GM19395 (cell line): ENCODE results near the gene TIGD4.
A peak's percentile ranks its signal among the peaks of the same experiment; 100 is the strongest.
"Not testable (repeated sequence)": the region's sequence is repeated elsewhere in the genome, so short reads cannot be mapped to it uniquely, and the experiment has no call there.

Experiments
- ATAC-seq: cut with Tn5 transposase; IDR thresholded peaks from one replicate; pipeline ENCODE4 v1.9.1; 2021; ENCODE audit warnings: mild to moderate bottlenecking, moderate library complexity; ENCODE audit not compliant: unreplicated experiment

TIGD4 gene

GRCh38 chr4:152784490-152785350 is 5.2 kb upstream of the TIGD4 start:
- no peak for ATAC-seq

GRCh38 chr4:152780267-152780778 is 793 bp upstream of the TIGD4 start:
- no peak for ATAC-seq

DNA sequence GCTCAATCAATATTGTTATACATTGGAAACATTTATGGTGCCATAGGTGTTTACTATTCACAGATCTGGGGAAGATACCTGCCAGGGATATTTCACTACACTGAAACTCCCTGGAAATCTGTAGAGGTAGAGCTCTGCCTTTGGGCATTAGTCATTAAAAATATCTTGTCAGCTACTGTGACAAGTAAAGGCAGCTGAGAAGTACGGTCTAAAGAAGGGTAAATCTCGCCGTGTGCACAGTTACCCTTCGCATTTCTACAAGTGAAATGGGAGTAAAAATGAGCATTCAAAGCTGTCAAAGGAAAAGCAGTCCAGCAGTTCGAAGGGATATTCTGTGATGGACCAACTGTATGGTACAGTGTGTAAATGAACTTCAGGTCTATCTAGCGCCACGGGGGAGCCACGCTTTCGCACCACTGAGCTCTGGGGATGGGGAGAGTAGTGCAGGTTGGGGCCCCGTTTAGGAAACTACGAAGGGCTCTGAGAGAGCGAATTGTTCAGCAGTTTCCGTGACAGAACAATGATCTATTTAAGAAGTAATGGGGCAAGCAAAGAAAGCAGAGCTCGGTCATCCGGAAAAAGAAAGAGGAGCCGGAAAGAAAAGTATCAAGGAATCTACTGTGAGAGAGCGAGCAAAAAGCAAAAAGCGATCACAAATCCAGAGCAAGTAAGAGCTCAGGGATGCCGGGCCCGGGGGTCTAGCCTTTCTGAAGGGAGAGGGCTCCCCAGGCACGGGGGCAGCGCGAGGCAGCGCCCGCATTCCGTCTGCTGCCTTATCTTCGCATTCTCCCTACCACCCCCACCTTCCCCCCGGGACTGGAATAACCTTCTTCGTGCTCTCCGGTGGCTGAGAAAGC is 646 bp downstream of the TIGD4 start:
- peak; percentile 34 for ATAC-seq

DNA sequence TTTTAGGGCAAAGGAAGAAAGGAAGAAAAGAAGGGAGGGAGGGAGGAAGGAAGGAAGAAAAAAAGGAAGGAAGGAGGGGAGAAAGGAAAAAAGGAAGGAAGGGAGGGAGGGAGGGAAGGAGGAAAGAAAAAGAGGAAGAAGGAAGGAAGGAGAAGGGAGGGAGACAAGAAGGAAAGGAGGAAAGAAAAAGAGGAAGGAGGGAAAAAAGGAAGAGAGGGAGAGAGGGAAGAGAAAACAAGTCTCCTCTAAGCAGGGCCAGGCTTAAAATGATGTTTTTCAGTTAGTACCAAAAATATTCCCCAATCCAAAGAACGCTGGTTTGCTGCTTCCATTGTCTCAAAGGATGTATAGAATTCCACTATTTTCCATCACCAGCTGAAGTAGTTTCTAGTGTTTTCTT is 2.0 kb downstream of the TIGD4 start:
- ATAC-seq, result no peak

DNA sequence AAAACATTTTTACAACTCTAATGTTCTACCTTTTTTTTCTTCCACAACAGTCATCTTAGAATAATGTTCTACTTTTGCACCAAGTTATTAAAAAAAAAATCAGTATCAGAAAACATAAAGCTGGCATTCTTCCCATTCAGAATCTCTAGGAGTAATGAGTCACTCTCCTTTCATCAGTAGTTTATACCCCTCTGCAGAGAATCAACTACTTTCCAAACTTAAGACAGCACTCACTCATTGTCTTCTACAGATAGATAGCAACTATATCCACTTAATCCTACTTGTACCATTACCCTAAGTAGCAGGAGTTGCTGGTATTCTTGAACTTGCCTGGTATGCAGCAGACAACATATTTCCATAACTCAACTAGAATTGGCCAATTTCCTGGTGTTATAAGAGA is 3.2 kb downstream of the TIGD4 start:
- ATAC-seq, result no peak

DNA sequence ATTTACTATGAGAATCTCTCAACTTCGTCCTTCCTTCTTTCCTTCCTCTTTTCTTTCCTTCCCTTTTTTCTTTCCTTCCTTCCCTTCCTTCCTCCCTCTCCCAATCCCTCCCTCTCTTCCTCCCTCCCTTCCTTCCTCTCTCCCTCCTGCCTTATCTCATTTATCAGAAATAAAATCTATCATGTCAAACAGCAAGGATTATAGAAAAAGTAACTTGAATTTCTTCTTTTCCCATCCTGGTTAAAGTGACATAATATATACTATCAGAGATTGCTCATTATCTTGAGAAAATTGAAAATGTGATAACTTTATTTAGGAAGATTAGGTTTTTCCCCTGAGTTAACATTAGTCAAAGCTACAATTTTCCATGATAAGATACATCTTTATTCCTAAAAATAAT is 5.6 kb downstream of the TIGD4 start:
- ATAC-seq, result no peak

GRCh38 chr4:152773339-152773738 is 6.2 kb downstream of the TIGD4 start:
- ATAC-seq, result no peak

DNA sequence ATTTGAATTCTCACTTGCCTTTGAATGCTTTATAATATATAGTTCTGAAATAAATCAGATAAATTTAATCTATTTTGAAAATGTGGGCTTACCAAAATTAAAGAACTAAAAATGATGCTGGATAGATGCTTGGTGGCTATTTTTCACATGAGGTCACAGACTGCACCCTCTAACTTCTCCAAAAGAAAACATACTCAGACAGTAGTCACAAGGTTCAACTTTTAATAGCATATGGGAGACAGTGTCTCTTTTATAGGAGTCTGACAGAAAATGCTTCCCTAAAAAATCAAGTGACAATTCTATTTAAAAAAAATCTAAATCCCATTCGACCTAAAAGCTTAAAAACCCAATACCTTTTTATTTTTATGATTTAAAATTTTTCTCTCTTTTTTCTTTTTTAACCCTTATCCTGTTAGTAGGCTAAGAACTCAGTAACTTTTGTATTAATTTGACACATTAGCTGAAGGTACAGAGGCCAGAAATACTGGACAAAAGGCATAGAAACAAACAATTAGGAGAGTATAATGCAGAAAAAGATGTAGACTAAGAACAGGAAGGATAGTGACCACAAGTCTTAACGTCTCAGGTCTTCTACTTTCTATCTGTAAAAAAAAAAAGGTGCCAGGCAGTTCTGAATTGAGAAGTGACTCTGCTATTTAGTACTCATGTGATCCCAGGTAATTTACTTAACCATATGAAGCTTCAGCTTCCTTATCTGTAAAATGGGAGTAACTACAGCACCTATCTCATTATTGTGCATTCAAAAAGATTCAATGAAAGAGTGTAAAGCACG is 7.6 kb downstream of the TIGD4 start:
- peak; percentile 94 for ATAC-seq

DNA sequence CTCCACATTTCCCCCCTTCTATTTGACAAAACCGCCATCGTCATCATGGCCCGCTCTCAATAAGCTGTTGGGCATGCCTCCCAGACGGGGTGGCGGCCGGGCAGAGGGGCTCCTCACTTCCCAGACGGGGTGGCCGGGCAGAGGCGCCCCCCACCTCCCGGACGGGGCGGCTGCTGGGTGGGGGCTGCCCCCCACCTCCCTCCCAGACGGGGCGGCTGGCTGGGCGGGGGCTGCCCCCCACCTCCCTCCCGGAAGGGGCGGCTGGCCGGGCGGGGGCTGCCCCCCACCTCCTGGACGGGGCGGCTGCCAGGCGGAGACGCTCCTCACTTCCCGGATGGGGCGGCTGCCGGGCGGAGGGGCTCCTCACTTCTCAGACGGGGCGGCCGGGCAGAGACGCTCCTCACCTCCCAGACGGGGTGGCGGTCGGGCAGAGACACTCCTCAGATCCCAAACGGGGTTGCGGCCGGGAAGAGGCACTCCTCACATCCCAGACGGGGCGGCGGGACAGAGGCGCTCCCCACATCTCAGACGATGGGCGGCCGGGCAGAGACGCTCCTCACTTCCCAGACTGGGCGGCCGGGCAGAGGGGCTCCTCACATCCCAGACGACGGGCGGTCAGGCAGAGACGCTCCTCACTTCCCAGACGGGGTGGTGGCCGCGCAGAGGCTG is 14.3 kb downstream of the TIGD4 start:
- not testable (repeated sequence) for ATAC-seq

GRCh38 chr4:152763796-152764195 is 15.7 kb downstream of the TIGD4 start:
- no peak for ATAC-seq

GRCh38 chr4:152748619-152749018 is 30.9 kb downstream of the TIGD4 start:
- no peak for ATAC-seq

GRCh38 chr4:152747444-152747843 is 32.1 kb downstream of the TIGD4 start:
- no peak for ATAC-seq

DNA sequence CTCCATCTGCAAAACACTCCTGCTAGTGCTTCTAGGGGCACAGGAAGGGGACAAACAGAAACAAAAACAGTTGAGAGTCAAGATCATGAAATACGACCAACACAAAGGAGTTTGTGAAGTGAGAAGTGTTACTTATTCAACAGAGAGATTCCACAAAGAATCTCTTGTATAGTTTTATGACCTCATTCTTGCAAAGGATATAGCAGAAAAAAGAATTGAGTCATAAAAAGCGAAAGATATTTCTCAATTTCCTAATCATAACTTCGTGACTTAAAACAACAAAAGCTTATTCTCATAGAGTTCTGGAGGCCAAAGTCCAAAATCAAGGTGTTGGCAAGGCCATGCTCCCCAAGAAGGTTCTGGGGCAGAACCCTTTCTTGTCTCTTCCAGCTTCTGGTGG is 40.7 kb downstream of the TIGD4 start:
- no peak for ATAC-seq

- ATAC-seq, result no peak
Observed at GRCh38 chr4:152735906-152736305, 43.6 kb downstream of the TIGD4 start.

GRCh38 chr4:152735396-152735859 is 44.1 kb downstream of the TIGD4 start:
- ATAC-seq, result peak; percentile 52

DNA sequence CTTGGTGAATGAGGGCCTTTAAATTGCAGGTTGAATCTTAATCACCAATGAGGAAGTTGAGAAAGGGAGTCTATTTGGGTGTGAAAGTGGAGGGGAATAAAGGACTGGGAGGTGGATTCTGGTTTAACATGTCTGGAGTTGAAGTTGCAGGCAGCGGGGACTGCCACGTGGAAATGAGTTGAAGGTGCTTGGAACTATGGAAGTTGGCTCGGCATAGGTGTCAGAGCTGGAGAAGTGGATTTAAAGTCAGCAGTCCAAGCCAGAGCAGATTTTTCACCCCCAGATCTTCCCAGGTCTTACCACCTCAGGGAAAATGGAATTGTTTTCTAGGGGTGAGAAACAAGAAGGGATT is 44.9 kb downstream of the TIGD4 start:
- no peak for ATAC-seq

DNA sequence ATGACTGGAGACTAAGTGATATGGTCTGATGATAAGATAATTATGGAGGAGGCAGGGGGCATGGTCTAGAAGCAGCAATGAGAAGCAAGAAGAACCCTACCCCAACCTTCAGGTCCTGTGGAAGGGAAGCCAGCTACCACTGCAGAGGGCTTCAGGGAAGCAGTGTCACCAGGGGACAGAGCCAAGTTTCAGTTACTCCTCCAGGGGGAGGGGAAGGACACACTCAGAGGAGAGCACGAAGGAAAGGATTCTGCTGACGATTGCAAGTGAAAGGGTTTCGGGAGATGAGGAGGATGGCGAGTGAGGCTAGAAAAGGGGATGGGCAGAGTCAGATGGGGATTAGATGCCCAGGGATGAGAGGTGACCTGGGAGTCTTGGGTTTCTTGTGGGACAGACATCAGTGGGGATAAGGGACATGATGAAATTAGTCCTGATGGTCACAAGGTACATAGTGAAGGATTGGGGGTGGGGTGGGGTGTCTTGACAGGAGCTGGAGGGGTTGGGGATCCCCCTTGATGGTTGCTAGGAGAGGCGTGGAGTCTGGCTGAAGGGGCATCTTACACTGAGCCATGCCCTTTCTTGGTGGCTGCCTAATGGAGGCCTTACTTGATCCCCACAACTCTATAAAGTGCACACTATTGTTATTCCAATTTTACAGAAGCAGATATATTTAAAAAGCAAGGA is 45.4 kb downstream of the TIGD4 start:
- ATAC-seq, result no peak

DNA sequence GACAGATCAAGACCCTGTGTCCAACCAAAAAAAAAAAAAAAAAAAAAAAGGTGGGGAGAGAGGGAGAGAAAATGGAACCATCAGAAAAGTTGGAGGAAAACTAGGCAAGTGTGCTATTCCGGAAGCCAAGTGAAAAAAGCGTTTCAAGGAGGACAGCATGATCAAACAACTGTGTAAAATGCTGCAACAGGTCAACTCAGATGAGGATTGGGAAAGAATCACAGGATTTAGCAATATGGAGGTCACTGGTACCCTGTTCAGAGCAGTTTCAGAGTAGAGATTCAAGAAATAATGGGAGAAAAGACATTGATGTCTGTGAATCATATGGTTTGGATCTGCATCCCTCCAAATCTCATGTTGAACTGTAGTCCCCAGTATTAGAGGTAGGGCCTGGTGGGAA is 47.5 kb downstream of the TIGD4 start:
- ATAC-seq, result no peak

DNA sequence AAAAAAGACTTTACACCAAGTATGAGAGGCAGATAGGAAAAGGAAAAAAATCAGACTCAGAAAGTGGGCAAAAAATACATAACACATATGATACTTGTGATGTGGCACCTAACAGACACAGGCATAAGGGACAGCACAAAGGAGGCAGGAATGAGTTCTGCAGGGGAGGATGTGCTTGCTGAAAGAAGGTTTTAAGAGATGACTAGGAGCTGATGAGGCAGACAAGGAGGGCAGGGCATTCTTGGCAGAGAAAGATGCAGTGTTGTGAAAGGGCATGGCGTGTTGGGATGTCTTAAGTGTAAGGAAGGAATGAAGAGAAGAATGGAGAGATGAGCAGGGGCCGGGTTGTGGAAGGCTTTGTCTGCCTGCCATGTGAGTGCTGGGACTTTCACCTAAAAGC is 50.1 kb downstream of the TIGD4 start:
- ATAC-seq, result no peak

- ATAC-seq, result no peak
Observed at GRCh38 chr4:152728343-152728742, 51.2 kb downstream of the TIGD4 start.
